ENCODE data around the gene C12orf54. TPM values are rescaled to one million over a fixed set of nuclear protein-coding genes. Genes with fewer than 3 reads are reported as not detected.
A peak's percentile ranks its signal among the peaks of the same experiment; 100 is the strongest.

C12orf54 gene
- total RNA-seq, 4 donors from 2014 or later = 0.95 TPM; not detected in 3

DNA sequence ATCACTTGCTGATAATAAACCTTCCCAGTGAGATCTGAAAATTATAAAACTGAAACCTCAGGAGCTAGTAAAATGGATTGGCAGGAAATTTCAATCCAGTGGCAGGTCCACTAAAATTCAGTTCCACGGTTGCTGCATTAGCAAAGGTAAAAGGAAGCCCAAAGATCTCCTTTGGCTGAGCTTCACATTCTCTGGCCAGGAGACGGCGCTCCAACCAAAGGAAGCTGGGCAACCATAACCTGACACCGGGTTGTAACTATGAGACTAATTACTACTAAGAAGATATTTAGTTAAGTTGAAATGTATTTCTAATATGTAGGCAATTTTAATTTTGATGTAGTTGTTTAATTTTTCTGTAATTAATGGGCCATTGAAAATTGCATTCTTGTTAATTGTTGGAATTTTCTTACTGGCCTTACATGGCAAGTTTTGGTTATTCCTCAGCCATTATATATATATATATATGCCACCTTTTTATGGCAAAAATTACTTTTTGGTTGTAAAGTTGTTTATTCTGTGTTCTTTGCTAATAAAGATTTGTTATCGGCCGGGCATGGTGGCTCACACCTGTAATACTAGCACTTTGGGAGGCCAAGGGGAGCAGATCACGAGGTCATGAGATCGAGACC, 60.1 kb downstream of the C12orf54 start:
- intact Hi-C loops (cut with DNase I; ENCODE audit: low total_unique reads) = no loop called here
- in situ Hi-C loops (cut with MboI; ENCODE audit: low pct_ligation_motif_present in 1 of 4, low pct_unique_long_range_greater_than_20kb in 1 of 4, low sequenced_read_pairs in 3 of 4) = no loop called here
- no peaks in the 10 kb centered on the region for H3K27me3 ChIP-seq

GRCh38 chr12:48545833-48546469, 63.7 kb downstream of the C12orf54 start:
- intact Hi-C loops (cut with DNase I; ENCODE audit: low total_unique reads) = no loop called here
- Histone ChIP-seq H3K27me3 (no peaks in the 10 kb centered on the region), H3K27ac (no peak overlapping the region), H3K4me1 (no peaks in the 10 kb centered on the region), H3K36me3 (no peaks in the 10 kb centered on the region), H3K9me3 (no peaks in the 10 kb centered on the region), H3K4me3 (no peak overlapping the region)
- in situ Hi-C loops (cut with MboI; ENCODE audit: low pct_ligation_motif_present in 1 of 4, low pct_unique_long_range_greater_than_20kb in 1 of 4, low sequenced_read_pairs in 3 of 4) = no loop called here
- TF ChIP-seq CTCF (IDR thresholded peaks at IDR 0.05) = no peak
- TF ChIP-seq EP300 (IDR thresholded peaks at IDR 0.05; ENCODE audit: low read depth) = no peak
- no peak for TF ChIP-seq POLR2AphosphoS5 (IDR thresholded peaks at IDR 0.05)
- TF ChIP-seq POLR2A (IDR thresholded peaks at IDR 0.05) = no peak
- no peak for DNase-seq
- WGBS, 2 donors (ENCODE audit: low coverage in 1 of 2) = 29 to 62% methylated on average over 1 to 4 of the region's 4 CpGs

More for the DNA sequence above, 60.1 kb downstream of the C12orf54 start:
- Histone ChIP-seq H3K9me3 (no peaks in the 10 kb centered on the region), H3K36me3 (no peaks in the 10 kb centered on the region), H3K4me3 (no peak overlapping the region), H3K4me1 (no peaks in the 10 kb centered on the region), H3K27ac (no peak overlapping the region)
- DNase-seq = peak; percentile 53
- TF ChIP-seq EP300 (IDR thresholded peaks at IDR 0.05; ENCODE audit: low read depth) (no peak), CTCF (IDR thresholded peaks at IDR 0.05) (peak; percentile 19 to 55 (median 36))
- WGBS, 2 donors (ENCODE audit: low coverage in 1 of 2) = 17 to 50% methylated on average over 5 to 8 of the region's 8 CpGs

Other genes starting within 250 kb of the C12orf54 start
- 10 to 100 TPM; 11.5 to 27.7 (median 15.2) TPM for gene ZNF641, start 131.6 kb upstream of the C12orf54 start, total RNA-seq
- gene ANP32D, start 9.9 kb upstream of the C12orf54 start, total RNA-seq = not detected
- not detected for gene OR8S1, start 43.1 kb downstream of the C12orf54 start, total RNA-seq
- not detected for gene LALBA, start 87.5 kb downstream of the C12orf54 start, total RNA-seq
- gene KANSL2, start 199.7 kb downstream of the C12orf54 start, total RNA-seq = 10 to 100 TPM; 12.7 to 80.8 (median 39.7) TPM
- gene CCNT1, start 234.2 kb downstream of the C12orf54 start, total RNA-seq = 10 to 100 TPM in 3 of 4 donors, 1 to 10 TPM in 1; 10.0 to 29.4 (median 23.6) TPM

Measured in transverse colon (tissue), 4 donors.